Measurements from ENCODE around the gene CATSPER2.
"Not testable (repeated sequence)": the region's sequence is repeated elsewhere in the genome, so short reads cannot be mapped to it uniquely, and the experiment has no call there.

CATSPER2 gene

DNA sequence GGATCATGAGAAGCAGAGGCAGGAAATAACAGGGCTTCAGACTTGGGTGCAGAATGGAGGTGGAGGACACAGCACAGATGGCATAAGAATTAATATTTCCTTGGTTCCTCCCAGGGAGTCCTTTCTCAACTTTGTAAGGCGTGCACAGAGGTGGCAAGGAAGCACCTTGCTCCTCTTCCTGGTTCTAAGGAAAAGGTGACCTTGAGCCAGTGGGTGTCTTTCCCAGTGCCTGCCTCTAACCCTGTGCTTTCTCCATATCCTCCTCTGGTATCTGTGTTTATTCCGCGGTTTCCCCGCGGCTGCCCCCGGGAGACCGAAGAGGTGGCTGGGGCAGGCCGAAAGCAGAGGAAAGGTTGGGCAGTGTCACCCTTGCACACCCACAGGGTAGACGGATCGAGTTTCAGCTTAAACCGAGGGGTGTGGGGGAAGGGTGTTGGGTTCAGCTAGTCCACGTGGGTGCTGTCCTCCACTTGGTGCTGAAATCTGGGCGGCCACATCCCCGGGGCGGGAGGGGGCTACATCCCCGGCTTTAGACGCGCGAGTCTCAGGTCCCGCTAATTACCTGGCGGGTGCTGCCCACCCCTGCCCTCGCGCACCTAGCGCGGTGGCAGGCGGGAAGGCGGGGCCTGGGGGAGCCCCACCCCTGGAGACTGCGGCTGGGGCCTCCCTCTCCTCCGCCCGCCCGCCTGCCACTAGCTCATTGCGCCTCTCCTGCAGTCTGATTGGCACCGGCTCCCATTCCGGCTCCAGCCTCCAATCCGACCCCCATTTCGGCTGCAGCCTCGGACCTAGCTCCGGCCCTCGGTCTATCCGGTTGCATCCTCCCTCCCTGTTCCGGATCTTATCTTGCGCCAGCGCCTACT, 55.1 kb downstream of the CATSPER2 start, which contains the start of gene CKMT1B:
Gene CKMT1B, plus strand, starts transcription at position 700 of the 863 bp plus-strand sequence. CDS start 192 bp downstream, outside the sequence.
- H3K27me3 ChIP-seq (ENCODE audit: insufficient read depth, low read length, poor library complexity); H3K4me1 ChIP-seq (ENCODE audit: insufficient read depth, low read length); H2AFZ ChIP-seq (ENCODE audit: low read depth, low read length); H4K20me1 ChIP-seq (ENCODE audit: insufficient read depth, low read length); H3K27ac ChIP-seq (ENCODE audit: low read length); H3K36me3 ChIP-seq (ENCODE audit: insufficient read depth, low read length); H3K79me2 ChIP-seq (ENCODE audit: insufficient read depth, low read length); H3K9me3 ChIP-seq (ENCODE audit: insufficient read depth, low read length, severe bottlenecking); H3K4me3 ChIP-seq (ENCODE audit: low read depth in 1 of 2, low read length in 2 of 2); ATAC-seq (ENCODE audit: insufficient read depth, low read depth); DNase-seq; H3K9ac ChIP-seq (ENCODE audit: low read depth, low read length); H3K4me2 ChIP-seq (ENCODE audit: insufficient read depth, low read length): not testable (repeated sequence)

DNA sequence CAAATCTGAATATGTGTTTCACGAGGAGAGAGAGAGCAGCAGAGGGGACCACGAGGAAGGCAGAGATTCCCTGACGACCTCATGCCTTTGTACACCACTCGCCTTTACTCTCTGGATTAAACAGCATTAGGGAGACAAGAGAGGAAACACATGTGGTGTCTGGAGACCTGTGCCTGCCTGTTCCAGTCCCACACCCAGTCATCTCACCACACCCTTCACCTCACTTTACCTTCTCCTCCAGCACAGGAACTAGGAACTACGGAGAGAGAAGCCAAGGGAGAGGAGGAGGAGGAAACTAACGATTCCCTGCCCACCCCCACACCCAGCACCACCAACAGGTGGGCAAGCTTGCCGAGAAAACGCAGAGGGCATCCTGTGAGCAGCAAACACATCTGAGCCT, 55.8 kb downstream of the CATSPER2 start:
- not testable (repeated sequence) for H3K4me2 ChIP-seq (ENCODE audit: insufficient read depth, low read length); H3K4me3 ChIP-seq (ENCODE audit: low read depth in 1 of 2, low read length in 2 of 2); H3K36me3 ChIP-seq (ENCODE audit: insufficient read depth, low read length); H3K27me3 ChIP-seq (ENCODE audit: insufficient read depth, low read length, poor library complexity); H2AFZ ChIP-seq (ENCODE audit: low read depth, low read length); ATAC-seq (ENCODE audit: insufficient read depth, low read depth); H3K9ac ChIP-seq (ENCODE audit: low read depth, low read length); DNase-seq; H3K27ac ChIP-seq (ENCODE audit: low read length); H4K20me1 ChIP-seq (ENCODE audit: insufficient read depth, low read length); H3K4me1 ChIP-seq (ENCODE audit: insufficient read depth, low read length); H3K79me2 ChIP-seq (ENCODE audit: insufficient read depth, low read length); H3K9me3 ChIP-seq (ENCODE audit: insufficient read depth, low read length, severe bottlenecking)

DNA sequence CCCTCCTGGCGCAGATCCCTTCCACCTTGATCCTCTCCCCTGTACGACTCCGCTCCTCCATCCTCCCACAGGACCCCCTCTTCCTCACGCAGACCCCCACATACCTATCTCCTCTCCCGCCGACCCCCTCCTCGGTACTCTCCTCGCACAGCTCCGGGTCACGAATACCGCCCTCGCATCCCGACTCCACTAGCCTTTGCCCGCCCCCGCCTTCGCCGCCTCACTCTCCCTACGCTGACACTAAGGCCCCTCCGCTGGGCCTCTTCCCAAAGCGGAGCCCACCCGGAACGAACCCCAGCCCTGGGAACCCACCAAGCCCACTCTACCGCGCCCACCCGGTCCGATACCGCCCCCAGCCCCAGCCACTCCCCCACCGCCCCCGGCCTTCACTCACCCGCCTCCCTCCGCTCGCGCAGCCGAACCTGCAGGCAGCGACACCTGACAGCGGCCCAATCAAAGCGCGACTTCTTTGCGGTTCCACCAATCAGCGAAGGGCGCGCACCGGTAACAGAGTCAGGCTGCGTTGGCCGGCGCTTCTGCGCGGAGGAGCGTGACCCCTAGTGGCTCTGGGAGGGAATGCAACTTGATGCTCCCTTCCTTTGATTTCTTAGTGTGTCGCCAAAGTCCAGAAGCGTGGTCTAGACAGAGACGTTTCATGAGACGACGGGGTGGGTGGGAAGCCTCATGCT, 58.7 kb downstream of the CATSPER2 start, which contains the start of gene PPIP5K1:
Gene PPIP5K1, minus strand, starts transcription at position 431 of the 689 bp plus-strand sequence. CDS start 5,704 bp downstream, outside the sequence.
- not testable (repeated sequence) for H4K20me1 ChIP-seq (ENCODE audit: insufficient read depth, low read length); H3K36me3 ChIP-seq (ENCODE audit: insufficient read depth, low read length); H3K79me2 ChIP-seq (ENCODE audit: insufficient read depth, low read length); H2AFZ ChIP-seq (ENCODE audit: low read depth, low read length); H3K4me2 ChIP-seq (ENCODE audit: insufficient read depth, low read length); H3K9ac ChIP-seq (ENCODE audit: low read depth, low read length); H3K27ac ChIP-seq (ENCODE audit: low read length); DNase-seq; H3K27me3 ChIP-seq (ENCODE audit: insufficient read depth, low read length, poor library complexity); H3K4me1 ChIP-seq (ENCODE audit: insufficient read depth, low read length); H3K4me3 ChIP-seq (ENCODE audit: low read depth in 1 of 2, low read length in 2 of 2); H3K9me3 ChIP-seq (ENCODE audit: insufficient read depth, low read length, severe bottlenecking)
- peak; percentile 99 for ATAC-seq (ENCODE audit: insufficient read depth, low read depth)

Measured in DND-41 (cell line).